ENCODE measurements around the gene SBK1.
"Not testable (repeated sequence)": the region's sequence is repeated elsewhere in the genome, so short reads cannot be mapped to it uniquely, and the experiment has no call there.

Gene SBK1

GRCh38 chr16:28309811-28310311, 17.5 kb downstream of the SBK1 start:
- DNase-seq, result peak; percentile 89 to 90

DNA sequence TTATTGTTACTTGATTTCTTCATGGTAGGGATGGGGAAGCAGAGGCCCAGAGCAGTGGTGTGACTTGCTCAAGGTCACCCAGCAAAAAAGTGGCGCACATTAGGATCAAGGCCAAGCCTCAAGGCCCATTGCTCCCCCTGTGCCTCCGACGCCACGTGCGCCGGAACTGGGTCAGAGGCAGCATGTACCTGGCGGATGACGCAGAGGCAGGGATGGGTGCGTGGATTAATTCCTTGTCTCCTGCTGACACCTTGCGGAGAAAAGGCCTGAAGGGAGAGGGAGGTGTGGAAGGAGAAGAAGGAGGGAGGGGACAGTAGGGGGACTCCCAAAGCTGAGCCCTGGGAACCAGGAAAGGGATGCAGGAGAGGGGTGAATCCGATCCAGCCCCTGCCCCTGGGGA, 18.5 kb downstream of the SBK1 start:
- DNase-seq, result no peak

DNA sequence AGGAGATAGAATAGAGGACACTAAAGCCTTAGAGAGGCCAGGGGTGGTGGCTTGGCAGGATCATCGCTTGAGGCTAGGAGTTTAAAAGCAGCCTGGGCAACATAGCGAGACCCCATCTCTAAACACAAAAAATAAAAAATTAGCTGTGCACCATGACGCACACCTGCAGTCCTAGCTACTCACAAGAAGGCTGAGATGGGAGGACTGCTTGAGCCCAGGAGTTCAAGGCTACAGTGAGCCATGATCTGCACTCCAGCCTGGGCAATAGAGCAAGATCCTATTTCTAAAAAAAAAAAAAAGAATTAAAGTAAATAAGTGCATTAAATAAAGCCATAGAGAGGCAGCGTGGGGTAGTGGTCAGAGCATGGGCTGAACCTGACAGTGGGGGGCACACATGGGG, 19.1 kb downstream of the SBK1 start:
- no peak for DNase-seq

DNA sequence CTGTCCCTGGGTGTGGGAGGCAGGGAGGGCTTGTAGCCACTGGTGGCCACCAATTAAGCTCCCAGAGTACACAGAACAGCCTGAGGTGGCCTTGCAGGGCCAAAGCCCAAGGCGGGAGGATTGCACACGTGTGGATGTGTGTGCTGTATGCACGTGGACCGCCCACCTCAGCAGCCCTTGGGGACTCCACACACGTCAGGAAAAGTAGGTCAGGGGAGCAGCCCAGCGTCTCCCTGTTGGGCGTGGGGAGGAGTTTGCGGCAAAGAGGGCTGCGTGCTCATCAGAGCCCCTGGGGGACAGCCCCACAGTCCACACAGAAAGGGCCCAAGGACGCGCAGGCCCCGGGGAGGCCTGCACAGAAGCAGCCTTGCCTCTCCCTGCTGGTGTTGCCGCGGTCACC, 19.6 kb downstream of the SBK1 start:
- peak; percentile 17 to 35 for DNase-seq

GRCh38 chr16:28312327-28312726, 20.0 kb downstream of the SBK1 start:
- no peak for DNase-seq

DNA sequence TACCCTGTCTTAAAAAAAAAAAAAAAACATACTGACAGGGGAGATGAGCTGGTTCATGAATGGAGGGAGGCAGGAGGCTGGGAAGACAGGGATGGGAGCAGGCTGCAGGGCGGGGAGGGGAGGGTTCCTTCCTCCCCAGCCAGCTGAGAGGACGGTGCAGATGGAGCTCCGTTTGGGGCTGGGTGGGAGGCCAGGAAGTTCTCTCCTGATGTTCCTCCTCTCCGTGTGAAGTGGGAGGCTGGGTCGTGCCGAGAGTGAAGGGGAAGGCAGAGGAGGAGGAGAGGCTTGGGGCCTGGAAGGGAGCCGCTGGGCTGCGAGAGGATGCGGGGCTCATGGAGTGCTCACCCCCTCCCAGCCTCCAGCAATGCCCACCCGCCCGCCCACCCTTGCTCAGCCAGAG, 21.3 kb downstream of the SBK1 start:
- DNase-seq, result no peak

- DNase-seq, result no peak
These were observed 23.7 kb downstream of the SBK1 start for GRCh38 chr16:28316054-28316453.

DNA sequence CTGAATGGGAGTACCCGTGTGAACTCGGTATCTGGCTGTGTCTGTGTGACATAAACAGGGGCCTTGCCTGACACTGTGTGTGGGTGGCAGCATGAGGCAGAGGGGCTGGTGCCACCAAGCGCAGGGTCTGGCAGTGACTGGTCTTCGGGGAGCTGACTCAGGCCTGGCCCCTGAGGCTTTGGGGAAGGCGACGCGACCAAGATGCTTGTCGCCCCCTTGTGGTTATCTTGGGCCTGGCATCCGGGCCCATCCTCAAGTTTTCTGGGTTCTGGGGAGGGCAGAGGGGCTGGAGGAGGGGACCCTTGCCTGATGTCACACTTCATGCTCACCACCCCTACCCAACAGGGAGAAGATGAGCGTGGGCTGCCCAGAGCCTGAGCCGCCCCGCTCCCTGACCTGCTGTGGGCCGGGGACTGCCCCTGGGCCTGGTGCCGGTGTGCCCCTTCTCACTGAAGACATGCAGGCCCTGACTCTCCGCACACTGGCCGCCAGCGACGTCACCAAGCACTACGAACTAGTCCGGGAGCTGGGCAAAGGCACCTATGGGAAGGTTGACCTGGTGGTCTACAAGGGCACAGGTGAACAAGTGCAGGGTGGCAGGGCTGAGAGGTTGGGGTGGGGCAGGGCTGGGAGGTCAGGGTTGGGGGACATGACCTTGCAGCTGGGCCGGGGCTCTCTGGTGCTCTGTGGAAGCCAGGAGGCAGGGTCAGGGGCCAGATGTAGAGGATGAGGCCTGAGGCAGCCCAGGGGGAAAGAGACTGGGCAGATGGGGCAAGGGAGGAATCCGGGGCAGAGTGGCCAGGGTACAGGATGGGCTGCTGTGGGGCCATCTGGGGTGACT, 24.9 kb downstream of the SBK1 start:
- DNase-seq, result peak; percentile 74 to 76

DNA sequence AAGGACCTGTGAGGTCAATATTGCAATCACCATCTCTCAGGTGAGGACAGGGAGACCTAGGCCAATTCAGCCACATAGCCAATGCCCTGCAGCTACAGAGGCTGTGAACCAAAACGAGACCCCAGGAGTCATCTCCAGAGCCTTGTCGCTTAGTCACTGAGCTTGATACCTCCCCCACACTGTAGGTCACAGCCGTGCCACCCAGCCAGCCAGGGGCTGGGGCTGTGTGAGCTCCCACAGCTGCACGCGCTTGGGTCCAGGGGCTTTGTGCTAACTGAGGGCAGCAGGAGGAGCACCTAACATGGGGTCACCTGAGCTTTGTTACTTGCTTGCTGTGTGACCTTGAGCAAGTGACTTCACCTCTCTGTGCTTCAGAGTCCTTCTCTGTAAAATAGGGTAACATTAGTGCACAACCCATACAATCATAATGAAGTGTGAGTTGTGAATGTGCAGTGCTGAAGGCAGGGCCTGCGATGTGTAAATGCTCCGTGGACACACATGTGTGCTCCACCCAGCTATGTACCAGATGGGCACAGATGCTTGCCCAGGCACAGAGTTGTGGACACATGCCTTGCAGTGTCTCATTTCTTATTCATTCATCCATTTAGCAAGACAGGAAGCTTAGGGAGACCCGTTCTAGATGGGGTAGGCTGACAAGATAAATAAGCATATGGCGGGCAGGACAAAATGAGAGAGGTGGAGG, 25.9 kb downstream of the SBK1 start:
- DNase-seq, result no peak

DNA sequence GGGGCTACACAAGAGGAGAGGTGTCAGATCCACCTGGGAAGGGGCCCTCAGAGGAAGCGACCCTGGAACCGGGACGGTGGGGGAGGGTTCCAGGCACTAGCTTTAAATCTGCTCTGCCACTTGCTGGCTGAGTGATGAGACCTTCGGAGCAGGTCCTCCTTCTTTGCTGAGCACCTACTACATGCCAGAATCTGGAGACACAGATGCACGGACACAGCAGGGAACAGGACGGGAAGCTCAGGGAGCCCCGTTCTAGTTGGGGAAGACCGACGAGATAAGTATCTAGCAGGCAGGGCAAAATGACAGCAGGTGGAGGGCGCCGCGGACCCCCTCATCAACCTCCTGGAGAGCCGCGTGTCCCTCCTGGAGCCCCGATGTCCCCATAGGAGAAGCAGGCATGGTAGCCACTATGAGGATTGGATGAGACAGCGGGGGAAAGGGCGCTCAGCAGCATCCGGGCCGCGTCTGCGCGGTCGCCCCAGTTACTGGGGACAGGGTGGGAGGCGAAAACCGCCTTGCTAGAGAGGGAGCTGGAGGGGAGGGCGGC, 27.2 kb downstream of the SBK1 start:
- DNase-seq, result no peak

DNA sequence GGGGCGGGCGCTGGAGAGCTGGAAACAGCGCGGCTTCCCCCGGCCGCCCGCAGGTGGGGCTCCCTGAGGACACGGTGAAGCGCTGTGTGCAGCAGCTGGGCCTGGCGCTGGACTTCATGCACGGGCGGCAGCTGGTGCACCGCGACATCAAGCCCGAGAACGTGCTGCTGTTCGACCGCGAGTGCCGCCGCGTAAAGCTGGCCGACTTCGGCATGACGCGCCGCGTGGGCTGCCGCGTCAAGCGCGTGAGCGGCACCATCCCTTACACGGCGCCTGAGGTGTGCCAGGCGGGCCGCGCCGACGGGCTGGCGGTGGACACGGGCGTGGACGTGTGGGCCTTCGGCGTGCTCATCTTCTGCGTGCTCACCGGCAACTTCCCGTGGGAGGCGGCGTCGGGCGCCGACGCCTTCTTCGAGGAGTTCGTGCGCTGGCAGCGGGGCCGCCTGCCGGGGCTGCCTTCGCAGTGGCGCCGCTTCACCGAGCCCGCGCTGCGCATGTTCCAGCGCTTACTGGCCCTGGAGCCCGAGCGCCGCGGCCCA, 27.8 kb downstream of the SBK1 start:
- DNase-seq, result no peak

- no peak for DNase-seq
These were observed 28.4 kb downstream of the SBK1 start for GRCh38 chr16:28320741-28321140.

- peak; percentile 32 to 36 for DNase-seq
These were observed 29.5 kb downstream of the SBK1 start for GRCh38 chr16:28321700-28322411.

DNA sequence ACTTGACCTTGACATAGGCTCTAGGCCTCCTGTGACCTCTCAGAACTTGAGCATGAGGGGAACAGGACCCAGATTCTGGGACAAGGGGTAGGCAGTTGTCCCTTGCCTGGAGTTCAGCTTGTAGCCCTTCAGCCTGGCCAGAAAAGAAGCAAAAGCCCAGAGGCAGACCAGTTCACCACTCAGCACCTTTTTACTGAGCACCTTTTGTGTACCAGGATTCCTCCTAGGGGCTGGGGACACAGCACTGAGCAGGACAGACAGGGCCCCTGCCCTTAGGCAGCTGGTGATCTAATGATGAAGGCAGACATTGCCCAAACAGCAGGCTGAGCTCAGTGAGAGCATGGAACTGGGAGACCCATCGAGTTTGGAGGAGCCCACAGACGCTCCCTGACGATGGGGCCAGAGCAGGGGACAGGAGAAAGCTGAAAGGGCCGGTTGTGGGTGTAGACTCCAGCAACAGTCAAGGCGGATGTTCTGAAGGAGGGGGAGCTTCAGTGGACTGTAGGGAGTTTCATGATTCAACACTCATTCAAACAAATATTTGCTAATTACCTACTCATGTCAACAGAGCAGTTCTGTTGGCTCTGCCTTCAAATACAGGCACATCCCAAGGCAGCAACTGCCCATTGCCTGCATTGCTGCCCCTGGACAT, 32.0 kb downstream of the SBK1 start:
- no peak for DNase-seq

DNA sequence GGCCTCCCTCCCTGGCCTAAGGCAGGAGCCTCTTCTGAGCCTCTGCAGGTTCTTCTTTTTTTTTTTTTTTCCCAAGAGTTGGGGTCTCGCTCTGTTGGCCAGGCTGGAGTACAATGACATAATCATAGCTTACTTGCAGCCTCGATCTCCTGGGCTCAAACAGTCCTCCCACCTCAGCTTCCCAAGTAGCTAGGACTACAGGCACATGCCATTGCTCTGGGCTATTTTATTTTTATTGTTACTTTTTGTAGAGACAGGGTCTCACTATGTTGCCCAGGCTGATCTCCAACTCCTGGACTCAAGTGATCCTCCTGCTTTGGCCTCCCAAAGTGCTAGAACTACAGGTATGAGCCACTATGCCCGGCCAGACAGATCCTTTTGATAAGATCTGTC, 32.6 kb downstream of the SBK1 start:
- no peak for DNase-seq

GRCh38 chr16:28326881-28327610, 34.7 kb downstream of the SBK1 start:
- DNase-seq, result peak; percentile 64

DNA sequence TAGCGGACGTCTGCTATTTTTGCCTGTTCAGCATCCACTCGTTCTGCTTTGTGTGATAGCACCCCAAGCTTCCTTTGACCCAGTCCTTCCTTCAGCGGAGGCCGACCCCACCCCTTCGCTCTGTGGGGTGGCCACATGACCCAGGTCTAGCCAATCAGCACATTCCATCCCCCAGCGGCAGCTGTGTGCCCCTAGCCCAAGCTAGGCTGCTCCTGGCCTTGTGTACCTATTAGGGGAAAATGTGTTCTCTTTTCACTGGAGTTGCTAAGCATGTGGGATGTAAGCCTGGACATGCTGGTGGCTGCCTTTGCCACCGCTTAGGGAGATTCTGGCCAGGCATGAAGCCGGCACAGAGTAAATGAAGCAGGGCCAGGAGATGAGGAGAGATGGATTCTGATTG, 37.9 kb downstream of the SBK1 start:
- peak in 1 of 2 donors; percentile 25 for DNase-seq

GRCh38 chr16:28330981-28331380, 38.7 kb downstream of the SBK1 start:
- DNase-seq, result not testable (repeated sequence)

DNA sequence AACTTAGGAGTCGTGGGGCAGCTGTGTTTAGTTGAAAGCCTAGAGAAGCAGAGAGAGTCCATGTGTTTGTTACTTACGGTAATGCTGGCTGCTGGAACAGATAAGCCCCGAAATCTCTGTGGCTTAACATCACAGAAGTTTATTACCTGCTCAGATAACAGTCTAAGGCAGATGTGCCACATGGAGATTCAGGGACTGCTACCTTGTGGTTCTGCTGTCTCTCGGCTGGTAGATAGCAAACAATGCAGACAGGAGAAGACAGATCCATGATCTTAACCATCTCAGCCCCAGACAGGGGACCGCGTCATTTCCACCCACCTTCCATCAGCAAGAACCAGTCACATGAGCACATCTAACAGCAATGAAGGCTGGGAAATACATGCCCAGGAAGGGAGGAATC, 40.3 kb downstream of the SBK1 start:
- DNase-seq, result not testable (repeated sequence)

GRCh38 chr16:28335678-28336077, 43.4 kb downstream of the SBK1 start:
- not testable (repeated sequence) for DNase-seq

GRCh38 chr16:28336940-28337710, 44.8 kb downstream of the SBK1 start:
- DNase-seq, result not testable (repeated sequence)

Data from CD4-positive, alpha-beta T cell treated with Interleukin-1 beta for 1 hour (primary cell).